SK-MEL-5 (cell line): ENCODE measurements around the gene THAP7. TPM values are rescaled to one million over a fixed set of nuclear protein-coding genes. Genes with fewer than 3 reads are reported as not detected.

Source experiments
- DNase-seq: peaks from one replicate; pipeline ENCODE4 v3.0.0-alpha.2; 2016; ENCODE audit warnings: low read depth, low spot score
- in situ Hi-C: cut with HindIII; loops from 2 replicates; pipeline ENCODE4 v1.10.0; 2016; ENCODE audit warnings: low sequenced_read_pairs, high pct_unique_total_duplicates, low pct_unique_long_range_greater_than_20kb
- total RNA-seq: library from RNA; depleted of rRNA; stranded (reverse); fragments of >200 nt; shearing (Covaris generic); gene quantifications from 2 replicates; pipeline ENCODE4 v1.2.3, GENCODE V29; 2014

The THAP7 gene
- total RNA-seq, 1 experiment from 2014 or later, result 55.3 TPM

- DNase-seq, result no peak
- in situ Hi-C loops, result no loop called here
Observed at GRCh38 chr22:20962491-20962945, 39.4 kb downstream of the THAP7 start.

- DNase-seq, result no peak
- in situ Hi-C loops, result no loop called here
Observed at GRCh38 chr22:20960609-20961008, 41.3 kb downstream of the THAP7 start.

DNA sequence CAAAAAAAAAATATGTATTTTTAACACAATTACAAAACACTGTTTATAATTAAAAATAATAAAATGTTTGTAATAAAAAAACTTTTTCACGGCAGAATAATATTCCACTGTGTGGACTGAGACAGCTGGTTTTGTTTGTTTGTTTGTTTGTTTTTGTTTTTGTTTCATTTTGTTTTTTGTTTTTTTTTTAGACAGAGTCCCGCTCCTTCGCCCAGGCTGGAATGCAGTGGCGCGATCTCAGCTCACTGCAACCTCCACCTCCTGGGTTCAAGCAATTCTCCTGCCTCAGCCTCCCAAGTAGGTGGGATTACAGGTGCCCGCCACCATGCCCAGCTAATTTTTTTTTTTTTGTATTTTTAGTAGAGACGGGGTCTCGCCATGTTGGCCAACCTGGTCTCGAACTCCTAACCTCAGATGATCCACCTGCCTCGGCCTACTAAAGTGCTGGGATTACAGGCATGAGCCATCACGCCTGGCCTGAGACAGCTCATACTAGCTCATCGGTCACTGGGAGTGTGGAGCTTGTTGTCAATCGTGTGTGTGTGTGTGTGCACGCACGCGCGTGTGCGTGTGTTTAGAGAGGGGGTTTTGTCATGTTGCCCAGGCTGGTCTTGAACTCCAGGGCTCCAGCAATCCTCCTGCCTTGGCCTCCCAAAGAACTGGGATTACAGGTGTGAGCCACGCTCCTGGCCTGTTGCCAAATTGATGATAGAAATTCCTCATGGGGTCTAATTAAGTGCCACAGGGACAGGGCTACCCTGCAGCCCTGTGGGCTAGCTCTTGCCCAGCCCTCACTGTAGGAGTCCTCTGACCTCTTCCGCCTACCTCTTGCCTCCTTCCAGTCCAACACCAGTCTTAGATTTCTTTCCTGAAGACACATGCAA is 42.1 kb downstream of the THAP7 start:
- in situ Hi-C loops, result no loop called here

DNA sequence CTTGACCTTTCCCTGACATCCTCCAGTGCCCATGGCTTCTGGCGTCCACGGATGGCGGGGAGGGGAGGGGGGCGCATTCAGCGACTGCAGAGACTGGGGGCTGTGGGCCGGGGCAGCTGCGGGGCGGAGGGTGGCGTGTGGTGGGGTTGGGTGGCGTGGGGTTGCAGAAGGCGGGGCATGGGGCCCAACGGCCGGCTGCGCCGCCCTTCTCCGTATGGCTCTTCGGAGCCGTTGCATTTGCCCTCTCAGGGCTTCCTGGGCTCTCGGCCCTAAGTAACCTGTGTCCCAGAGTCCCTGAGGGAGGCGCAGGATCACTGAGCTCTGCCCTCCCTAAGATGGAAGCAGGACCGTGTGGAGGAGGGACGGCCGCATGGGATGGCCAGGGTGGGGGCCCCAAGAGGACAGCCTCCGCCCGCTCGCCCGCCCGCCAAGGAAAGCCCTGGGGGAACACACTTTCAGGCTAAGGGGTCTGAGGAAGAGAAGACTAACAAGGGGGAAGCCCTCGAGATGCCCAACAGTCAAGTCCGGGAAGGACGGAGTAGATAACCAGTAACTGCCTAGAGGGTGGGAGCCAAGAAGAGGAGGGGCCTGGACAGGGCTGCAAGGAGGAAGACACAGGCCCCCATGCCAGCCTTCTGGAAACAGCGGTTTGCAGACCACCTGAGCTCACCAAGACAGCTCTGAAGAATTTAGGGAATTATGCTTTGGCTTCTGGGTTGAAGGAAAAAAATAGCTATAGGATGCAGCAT is 44.1 kb downstream of the THAP7 start:
- in situ Hi-C loops, result no loop called here
- peak; percentile 65 for DNase-seq

More for the DNA sequence above, 42.1 kb downstream of the THAP7 start:
- DNase-seq, result no peak

DNA sequence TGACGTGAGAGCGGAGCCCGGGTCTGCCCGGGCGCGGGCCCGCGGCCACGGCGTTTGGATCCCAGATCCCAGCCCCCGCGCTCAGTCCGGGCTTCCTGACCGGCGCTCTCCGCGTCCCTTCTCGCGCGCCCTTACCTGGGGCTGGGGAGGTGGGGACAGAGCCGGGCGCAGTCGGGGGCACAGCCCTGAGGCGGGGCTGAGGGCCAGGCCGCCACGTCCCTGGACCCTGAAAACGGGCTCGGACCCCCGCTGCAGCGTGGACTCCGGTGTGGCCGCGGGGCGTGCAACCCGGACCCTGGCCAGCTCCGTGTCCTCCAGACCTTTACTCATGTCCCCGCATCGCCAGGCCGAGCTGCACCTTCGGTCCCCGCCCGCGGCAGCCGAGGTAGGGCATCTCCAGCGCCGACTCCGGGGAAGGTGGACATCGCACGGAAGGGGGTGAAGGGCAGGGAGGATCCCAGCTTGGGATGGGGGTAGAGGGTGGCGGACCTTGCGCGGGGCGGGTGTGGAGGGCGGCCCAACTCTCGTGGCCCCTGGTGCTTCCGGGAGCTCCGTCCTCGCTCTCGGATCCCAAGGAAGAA is 44.7 kb downstream of the THAP7 start:
- peak; percentile 19 for DNase-seq

DNA sequence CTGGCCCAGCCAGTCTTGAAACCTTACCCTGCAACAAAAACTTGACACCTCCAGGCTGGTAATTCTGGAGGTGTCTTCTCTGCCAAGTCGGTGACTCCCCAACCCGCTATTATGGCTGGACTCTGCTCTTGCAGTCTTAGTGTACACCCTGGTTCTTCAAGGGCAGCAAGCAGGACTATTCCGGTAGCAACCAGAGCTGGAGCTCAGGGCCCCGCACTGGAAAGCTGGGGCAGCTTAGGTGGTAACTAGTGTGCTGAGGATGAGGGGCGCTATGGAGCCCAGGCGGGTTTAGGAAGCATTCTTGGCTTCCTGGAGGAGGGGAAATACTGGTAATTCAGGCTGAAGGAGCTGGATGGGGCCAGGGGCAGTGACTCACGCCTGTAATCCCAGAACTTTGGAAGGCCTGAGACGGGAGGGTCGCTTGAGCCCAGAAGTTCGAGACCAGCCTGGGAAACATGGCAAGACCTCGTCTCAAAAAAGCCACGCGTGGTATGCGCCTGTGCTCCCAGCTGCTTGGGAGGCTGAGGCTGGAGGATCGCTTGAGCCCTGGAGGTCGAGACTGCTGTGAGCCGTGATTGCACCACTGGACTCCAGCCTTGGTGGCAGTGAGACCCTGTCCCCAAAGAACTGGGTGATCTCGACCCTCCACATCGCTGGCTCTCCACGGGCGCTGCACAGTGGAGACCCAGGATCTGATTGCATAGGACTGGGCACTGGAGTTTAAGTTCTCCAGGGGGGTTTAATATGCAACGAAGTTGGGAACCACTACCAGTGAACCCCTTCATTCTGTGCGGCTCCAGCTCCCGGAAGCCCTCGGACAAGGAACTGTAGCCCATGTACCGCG is 45.4 kb downstream of the THAP7 start:
- peak; percentile 70 for DNase-seq
- in situ Hi-C loops, result no loop called here

More for the DNA sequence above, 44.7 kb downstream of the THAP7 start:
- in situ Hi-C loops, result no loop called here

- in situ Hi-C loops, result no loop called here
- no peak for DNase-seq
Observed at GRCh38 chr22:20955548-20955947, 46.4 kb downstream of the THAP7 start.

- no peak for DNase-seq
- in situ Hi-C loops, result no loop called here
Observed at GRCh38 chr22:20953668-20954500, 48.0 kb downstream of the THAP7 start.

- in situ Hi-C loops, result no loop called here
- DNase-seq, result no peak
Observed at GRCh38 chr22:20953342-20953608, 48.6 kb downstream of the THAP7 start.

GRCh38 chr22:20952544-20953341 is 49.2 kb downstream of the THAP7 start:
- DNase-seq, result no peak
- in situ Hi-C loops, result no loop called here

GRCh38 chr22:20951932-20952380 is 50.0 kb downstream of the THAP7 start:
- in situ Hi-C loops, result no loop called here
- no peak for DNase-seq

GRCh38 chr22:20951151-20951931 is 50.6 kb downstream of the THAP7 start:
- no peak for DNase-seq
- in situ Hi-C loops, result no loop called here

GRCh38 chr22:20949698-20950183 is 52.2 kb downstream of the THAP7 start:
- in situ Hi-C loops, result no loop called here
- no peak for DNase-seq
